Activated CD8-positive, alpha-beta memory T cell treated with anti-CD3 and anti-CD28 coated beads, Interleukin-2, amount 10 ng/mL, durations not matched to agents 7 days and 5 days (primary cell): ENCODE measurements around the gene TMC4. TPM values are rescaled to one million over a fixed set of nuclear protein-coding genes. Genes with fewer than 3 reads are reported as not detected.
A peak's percentile ranks its signal among the peaks of the same experiment; 100 is the strongest.

Experiments
- ATAC-seq: fragments of 150-1000 bp; cut with Tn5 transposase; one replicate; pipeline ENCODE4 v1.10.0; 2021; ENCODE audit warnings: moderate library complexity
- CTCF ChIA-PET: fragments of 350-600 bp; sonication (Branson Sonifier 250); formaldehyde crosslinking; loops from one replicate; lab custom pipeline; 2021; ENCODE audit warnings: antibody characterized with exemption; lab: Charles Lee
- DNase-seq: peaks from one replicate; pipeline ENCODE4 v3.0.0-alpha.2; 2020
- H3K27ac Mint-ChIP-seq: one replicate; pipeline ENCODE4 v1.8.0; 2021; ENCODE audit warnings: mild to moderate bottlenecking, mixed read lengths
- H3K27me3 Mint-ChIP-seq: one replicate; pipeline ENCODE4 v1.8.0; 2021; ENCODE audit warnings: mixed read lengths
- H3K36me3 Mint-ChIP-seq: one replicate; pipeline ENCODE4 v1.8.0; 2021; ENCODE audit warnings: mild to moderate bottlenecking, mixed read lengths
- H3K4me1 Mint-ChIP-seq: one replicate; pipeline ENCODE4 v1.8.0; 2021; ENCODE audit warnings: mixed read lengths
- H3K4me3 Mint-ChIP-seq: one replicate; pipeline ENCODE4 v1.8.0; 2021; ENCODE audit warnings: mild to moderate bottlenecking, moderate library complexity, mixed read lengths
- H3K9me3 Mint-ChIP-seq: one replicate; pipeline ENCODE4 v1.8.0; 2022; ENCODE audit warnings: low read depth, mixed read lengths
- total RNA-seq, 2 experiments: library from RNA; stranded (reverse); gene quantifications; one replicate each; pipeline ENCODE4 v1.2.3, GENCODE V29; 2021

TMC4 gene
- total RNA-seq, 2 experiments from 2014 or later = 0.89 to 1.3 TPM

DNA sequence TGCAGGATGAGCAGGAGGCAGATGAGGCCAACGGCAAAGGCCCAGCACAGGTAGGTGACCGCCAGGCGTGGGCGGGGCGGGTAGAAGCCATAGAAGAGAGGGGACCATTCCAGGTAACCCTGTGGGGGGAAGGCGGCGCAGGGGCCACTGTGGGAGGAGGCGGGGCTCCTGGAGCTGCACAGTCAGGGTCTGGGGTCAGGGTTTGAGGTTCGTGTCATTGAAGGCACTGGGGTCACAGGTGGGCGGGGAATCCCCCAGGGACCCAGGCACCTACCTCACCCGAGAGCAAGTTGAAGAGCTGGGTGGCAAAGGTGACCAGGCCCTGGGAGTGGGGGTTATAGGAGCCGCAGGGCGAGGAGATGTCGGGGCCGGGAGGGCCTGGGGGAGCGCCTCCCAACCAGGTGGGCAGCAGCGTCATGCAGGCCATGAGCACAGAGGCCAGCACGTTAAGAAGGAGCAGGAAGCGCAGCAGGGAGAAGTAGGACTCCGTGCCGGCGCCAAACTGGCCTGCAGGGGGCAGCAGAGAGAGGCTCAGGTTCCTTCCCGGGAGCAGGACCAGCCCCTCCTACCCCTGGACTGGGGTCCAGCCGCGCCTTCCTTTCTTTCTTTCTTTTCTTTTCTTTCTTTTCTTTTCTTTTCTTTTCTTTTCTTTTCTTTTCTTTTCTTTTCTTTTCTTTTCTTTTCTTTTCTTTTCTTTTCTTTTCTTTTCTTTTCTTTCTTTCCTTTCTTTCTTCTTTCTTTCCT lies 4.6 kb downstream of the TMC4 start:
- no peak overlapping the region for H3K4me3 Mint-ChIP-seq
- peaks cover 8% of the 10 kb centered on the region for H3K27me3 Mint-ChIP-seq

DNA sequence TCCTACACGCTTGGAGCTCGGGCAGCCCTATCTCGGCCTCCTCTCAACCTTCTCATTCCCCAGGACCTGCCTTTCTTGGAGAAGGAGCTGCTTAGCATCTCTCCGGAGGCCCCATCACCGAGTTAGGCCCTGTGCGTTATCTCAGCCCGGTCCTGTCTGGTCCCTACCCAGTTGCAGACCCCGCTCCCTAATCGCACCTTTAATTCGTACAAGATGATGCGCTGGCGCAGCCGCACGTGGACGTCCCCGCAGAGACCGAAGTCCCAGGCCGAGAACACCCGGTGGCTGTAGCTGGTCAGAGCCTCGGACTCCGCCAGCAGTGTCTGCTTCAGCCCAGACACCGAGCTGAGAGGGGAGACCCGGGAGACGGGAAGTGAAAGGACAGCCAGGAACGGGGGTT lies 7.7 kb downstream of the TMC4 start:
- DNase-seq (no peak), ATAC-seq (no peak)
- CTCF ChIA-PET = no interaction called here
- H3K4me3 Mint-ChIP-seq = no peak overlapping the region
- peaks cover 8% of the 10 kb centered on the region for H3K27me3 Mint-ChIP-seq
- no peak overlapping the region for H3K27ac Mint-ChIP-seq
- no peaks in the 10 kb centered on the region for H3K9me3 Mint-ChIP-seq
- no peaks in the 10 kb centered on the region for H3K36me3 Mint-ChIP-seq
- peaks cover 37% of the 10 kb centered on the region for H3K4me1 Mint-ChIP-seq

More for the DNA sequence above, 4.6 kb downstream of the TMC4 start:
- Mint-ChIP-seq H3K9me3 (no peaks in the 10 kb centered on the region), H3K36me3 (no peaks in the 10 kb centered on the region), H3K27ac (no peak overlapping the region), H3K4me1 (peaks cover 13% of the 10 kb centered on the region)
- CTCF ChIA-PET = interaction anchor here (0.8 to 3.1 kb wide), 11 partner anchors 9 to 98 kb away, joined by 3 to 15 read pairs (median 7); partner anchors contain the start of genes LENG1 and MBOAT7
- peak; percentile 91 for ATAC-seq
- DNase-seq = peak; percentile 92

DNA sequence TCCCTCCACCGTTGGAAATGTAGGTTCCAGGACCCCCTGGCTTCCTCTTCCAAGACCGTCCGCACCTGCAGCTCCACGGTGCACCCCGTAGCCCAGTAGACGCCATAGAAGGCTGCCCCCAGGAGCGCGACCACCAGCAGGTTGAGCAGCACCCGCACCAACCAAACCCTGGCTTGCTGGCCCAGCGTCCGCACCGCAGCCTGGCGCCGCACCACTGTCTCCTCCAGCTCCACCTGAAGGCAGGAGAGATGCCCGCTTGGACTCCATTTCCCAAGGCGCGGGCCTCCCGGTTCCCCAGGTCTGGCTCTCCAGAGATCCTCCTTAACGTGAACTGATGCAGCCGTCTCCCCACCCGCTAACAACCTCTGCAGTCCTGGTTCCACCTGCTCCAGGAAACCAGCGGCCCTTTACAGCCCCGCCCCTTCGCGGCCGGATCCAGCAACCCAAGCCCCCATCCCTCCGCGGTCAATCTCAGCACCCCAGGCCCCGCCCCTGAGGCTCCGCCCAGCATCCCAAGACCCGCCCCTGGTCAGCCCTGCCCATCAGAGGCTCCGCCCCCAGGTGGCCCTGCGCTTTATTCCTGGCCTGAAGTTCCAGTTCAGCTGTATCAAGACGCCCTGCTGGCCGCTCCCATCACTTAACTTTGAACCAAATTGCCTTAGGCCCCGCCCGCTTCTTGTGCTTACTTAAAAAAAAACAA lies 8.4 kb downstream of the TMC4 start:
- Mint-ChIP-seq H3K4me1 (peaks cover 42% of the 10 kb centered on the region), H3K4me3 (peak overlapping the region; percentile 58), H3K27ac (no peak overlapping the region), H3K27me3 (peaks cover 8% of the 10 kb centered on the region), H3K9me3 (no peaks in the 10 kb centered on the region), H3K36me3 (no peaks in the 10 kb centered on the region)
- ATAC-seq (no peak), DNase-seq (peak; percentile 85)
- CTCF ChIA-PET = interaction anchor here (0.5 to 1.2 kb wide), 3 partner anchors 25 to 68 kb away, joined by 3 to 5 read pairs (median 3); partner anchors contain the start of gene MBOAT7

DNA sequence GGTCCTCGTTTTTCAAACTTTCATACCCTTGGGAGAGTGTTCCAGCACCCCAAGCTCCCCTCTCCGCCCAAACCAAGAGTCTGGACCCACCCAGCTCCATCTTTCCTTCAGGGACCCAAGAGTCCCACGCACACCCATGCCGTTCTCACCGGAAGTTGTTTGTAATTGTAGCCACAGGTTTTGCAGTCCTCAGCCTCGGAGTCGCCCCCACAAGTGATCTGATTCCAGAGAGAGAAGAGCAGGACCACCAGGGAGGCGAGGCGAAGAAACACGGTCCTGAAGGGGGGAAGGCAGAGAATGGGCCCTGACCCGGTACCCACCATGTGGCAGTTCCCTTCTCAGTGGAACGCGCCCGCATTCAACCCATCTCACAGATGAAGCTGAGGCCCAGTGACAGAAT lies 10.1 kb downstream of the TMC4 start:
- Mint-ChIP-seq H3K4me3 (peak overlapping the region; percentile 82), H3K27ac (peak overlapping the region; percentile 14), H3K9me3 (no peaks in the 10 kb centered on the region), H3K36me3 (peaks cover 2% of the 10 kb centered on the region), H3K4me1 (peaks cover 54% of the 10 kb centered on the region), H3K27me3 (peaks cover 8% of the 10 kb centered on the region)
- CTCF ChIA-PET = no interaction called here
- no peak for DNase-seq
- no peak for ATAC-seq

DNA sequence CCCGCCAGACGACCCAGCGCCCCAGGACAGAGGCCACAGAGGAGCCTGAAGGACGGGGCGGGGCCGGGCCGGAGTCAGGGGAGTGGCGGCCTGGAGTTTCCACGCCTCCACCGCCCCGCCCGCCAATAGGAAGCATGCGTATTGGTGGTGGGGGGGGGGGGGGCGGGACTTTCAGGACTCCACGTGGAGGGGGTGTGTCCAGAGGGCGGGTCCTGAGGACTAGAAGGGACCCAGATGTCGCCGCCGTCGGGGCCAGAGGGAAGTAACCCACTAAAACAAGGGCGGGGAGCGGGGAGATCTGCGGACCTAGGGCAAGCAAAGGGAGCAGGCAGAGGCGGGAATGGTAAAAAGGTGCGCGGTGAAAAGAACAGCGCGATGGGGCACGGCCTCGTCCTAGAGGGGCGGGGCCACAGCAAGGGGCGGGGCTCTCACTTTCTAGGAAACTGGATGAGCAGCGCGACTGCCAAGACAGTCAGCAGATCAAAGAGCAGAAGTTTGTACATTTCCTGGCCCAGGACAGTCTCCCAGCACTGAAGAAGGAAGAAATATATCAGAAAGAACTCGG lies 10.6 kb downstream of the TMC4 start:
- CTCF ChIA-PET = no interaction called here
- peak; percentile 87 for DNase-seq
- peak overlapping the region; percentile 82 for H3K4me3 Mint-ChIP-seq
- H3K27me3 Mint-ChIP-seq = peaks cover 8% of the 10 kb centered on the region
- H3K36me3 Mint-ChIP-seq = peaks cover 2% of the 10 kb centered on the region
- ATAC-seq = peak; percentile 10
- H3K4me1 Mint-ChIP-seq = peaks cover 57% of the 10 kb centered on the region
- H3K9me3 Mint-ChIP-seq = no peaks in the 10 kb centered on the region
- peak overlapping the region; percentile 64 for H3K27ac Mint-ChIP-seq

DNA sequence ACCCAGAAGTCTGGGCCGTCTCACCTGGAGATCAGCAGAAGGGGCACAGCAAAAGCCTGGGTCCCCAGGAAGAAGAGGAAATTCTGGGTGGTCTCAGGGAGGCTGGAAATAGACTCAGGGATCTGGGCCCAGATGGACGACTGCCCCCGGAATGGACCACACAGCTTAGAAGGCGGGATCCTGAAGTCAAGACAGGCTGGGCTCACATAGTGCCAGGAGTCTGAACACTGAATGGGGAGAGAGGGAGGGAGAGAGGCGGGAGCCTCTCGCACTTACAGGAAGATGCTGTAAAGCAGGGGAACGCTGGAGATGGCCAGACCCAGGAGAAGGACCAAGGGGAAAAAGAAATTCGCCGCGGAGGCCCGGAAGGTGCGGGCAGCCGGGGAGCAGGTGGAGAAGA lies 12.1 kb downstream of the TMC4 start:
- DNase-seq = no peak
- peaks cover 60% of the 10 kb centered on the region for H3K4me1 Mint-ChIP-seq
- peak overlapping the region; percentile 95 for H3K4me3 Mint-ChIP-seq
- H3K27me3 Mint-ChIP-seq = peaks cover 8% of the 10 kb centered on the region
- no peaks in the 10 kb centered on the region for H3K9me3 Mint-ChIP-seq
- ATAC-seq = no peak
- CTCF ChIA-PET = interaction anchor here (0.6 to 3.1 kb wide), 3 partner anchors 23 to 105 kb away, joined by 3 to 17 read pairs (median 13); partner anchors contain the start of genes CNOT3 and MBOAT7
- H3K36me3 Mint-ChIP-seq = peaks cover 8% of the 10 kb centered on the region
- peak overlapping the region; percentile 98 for H3K27ac Mint-ChIP-seq

DNA sequence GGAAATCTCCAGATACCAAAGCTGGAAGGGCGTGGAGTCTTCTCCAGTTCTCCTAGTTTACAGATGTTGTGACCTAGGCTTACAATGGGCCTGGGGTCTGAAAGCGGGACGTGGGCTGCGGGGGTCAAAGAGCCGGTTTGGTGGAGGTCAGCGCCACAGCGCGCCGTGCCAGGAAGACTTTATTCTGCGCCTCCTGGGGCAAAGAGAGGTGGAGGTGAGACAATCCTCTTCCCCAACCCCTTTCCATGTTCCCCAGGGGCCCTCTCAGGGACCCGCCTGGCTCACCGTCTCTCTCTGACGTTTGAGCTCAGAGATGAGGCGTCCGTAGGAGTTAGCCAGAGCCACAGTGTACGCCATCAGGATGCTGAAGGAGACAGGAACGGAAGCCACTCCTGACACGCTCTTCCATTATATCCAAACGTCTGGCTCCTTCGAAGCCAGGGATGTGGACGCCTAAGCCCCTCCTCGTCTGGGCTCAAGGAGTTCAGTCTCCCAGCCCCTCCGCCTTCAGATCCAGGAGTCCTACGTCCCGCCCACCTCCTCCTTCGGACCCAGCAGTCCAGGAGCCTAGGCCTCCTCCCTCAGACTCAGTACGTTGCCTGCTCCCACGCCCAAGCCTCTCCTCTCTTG lies 12.7 kb downstream of the TMC4 start:
- H3K4me1 Mint-ChIP-seq = peaks cover 60% of the 10 kb centered on the region
- peak; percentile 50 for DNase-seq
- ATAC-seq = peak; percentile 0
- H3K36me3 Mint-ChIP-seq = peaks cover 10% of the 10 kb centered on the region
- CTCF ChIA-PET = interaction anchor here (0.5 to 3.1 kb wide), 10 partner anchors 10 to 303 kb away, joined by 3 to 17 read pairs (median 3); partner anchors contain the start of genes CNOT3, LENG9, MBOAT7 and PRPF31
- peak overlapping the region; percentile 98 for H3K27ac Mint-ChIP-seq
- peaks cover 5% of the 10 kb centered on the region for H3K27me3 Mint-ChIP-seq
- peak overlapping the region; percentile 95 for H3K4me3 Mint-ChIP-seq
- no peaks in the 10 kb centered on the region for H3K9me3 Mint-ChIP-seq

DNA sequence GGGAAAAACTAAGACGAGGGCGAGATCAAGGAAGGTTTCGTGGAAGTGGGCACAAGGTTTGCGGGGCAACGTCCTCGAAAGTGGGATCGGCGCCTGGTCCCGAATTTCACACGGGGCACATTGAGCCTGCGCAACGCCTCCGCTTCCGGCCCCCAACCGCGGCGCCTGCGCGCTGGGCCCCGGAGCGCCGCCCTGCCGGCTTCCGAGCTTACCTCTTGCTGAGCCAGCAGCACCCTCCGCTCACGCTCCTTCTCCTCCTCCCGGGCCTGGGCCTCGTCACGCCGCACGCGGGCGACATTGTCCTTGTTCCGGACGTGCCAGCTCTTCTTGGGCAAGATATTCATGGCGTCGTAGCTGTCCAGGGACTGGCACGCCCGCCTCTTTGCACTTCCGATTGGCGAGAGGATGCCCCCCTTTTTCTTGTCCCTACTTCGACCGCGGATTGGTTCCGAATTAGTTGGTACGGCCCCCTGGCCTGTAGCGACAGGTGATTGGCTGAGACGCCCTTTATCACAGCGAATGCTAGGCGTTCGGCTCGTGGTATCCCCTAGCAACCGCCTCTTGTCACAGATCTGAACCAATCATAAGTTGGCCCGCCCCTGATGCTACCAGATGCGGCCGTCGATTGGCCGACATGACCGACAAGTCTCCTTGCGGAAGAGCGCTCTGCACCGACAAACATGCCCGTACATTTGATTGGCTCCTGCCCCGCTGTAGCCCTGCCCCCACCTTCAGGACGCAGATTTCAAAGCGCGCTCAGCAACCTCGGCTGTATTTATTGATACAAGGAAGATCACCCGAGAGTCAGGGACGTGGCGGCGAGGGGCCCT lies 13.4 kb downstream of the TMC4 start, which contains the start of gene LENG1:
Gene LENG1, minus strand, starts transcription at position 370 of the 830 bp plus-strand sequence. Its CDS starts 26 bp downstream, at position 344.
- Mint-ChIP-seq H3K27me3 (peaks cover 4% of the 10 kb centered on the region), H3K27ac (peak within 1 kb of the TSS; percentile 98), H3K4me1 (peaks cover 64% of the 10 kb centered on the region), H3K4me3 (peak within 1 kb of the TSS; percentile 95), H3K9me3 (no peaks in the 10 kb centered on the region), H3K36me3 (peaks cover 15% of the 10 kb centered on the region)
- ATAC-seq (peak; percentile 89), DNase-seq (peak; percentile 100)
- CTCF ChIA-PET = interaction anchor here (0.5 to 3.1 kb wide), 14 partner anchors 8 to 326 kb away, joined by 3 to 17 read pairs (median 3); partner anchors contain the start of genes CNOT3, LENG9, MBOAT7 and PRPF31

DNA sequence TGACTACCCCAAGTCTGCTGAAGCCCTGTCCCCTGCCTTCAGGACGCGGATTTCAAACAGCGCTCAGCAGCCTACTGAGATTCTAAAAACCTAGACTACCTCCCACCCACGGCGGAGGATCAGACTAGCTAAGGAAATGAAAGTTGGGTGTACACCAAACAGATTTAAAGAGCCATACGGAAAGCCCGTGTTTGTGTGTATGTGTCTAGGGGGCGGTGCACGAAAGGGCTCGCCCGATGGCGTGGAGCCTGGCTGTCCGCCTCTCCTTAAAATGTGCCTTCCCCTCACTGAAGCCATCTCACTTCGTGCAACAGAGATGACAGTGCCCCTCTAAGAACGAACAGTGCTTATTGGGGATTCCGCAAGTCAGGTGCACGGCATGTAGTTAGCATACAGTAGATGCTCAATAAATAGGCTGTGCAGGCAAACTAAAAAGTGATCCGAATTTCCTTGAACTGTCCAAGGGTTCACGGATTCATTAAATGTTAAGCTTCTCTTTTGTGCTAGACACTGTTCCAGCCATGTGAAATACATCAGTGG lies 14.1 kb downstream of the TMC4 start:
- no peak for ATAC-seq
- CTCF ChIA-PET = interaction anchor here (0.6 to 3.1 kb wide), 12 partner anchors 9 to 327 kb away, joined by 3 to 17 read pairs (median 4); partner anchors contain the start of genes CNOT3, MBOAT7, PRPF31 and RPS9
- Mint-ChIP-seq H3K27me3 (no peaks in the 10 kb centered on the region), H3K4me1 (peaks cover 64% of the 10 kb centered on the region), H3K9me3 (no peaks in the 10 kb centered on the region), H3K36me3 (peaks cover 21% of the 10 kb centered on the region), H3K27ac (peak overlapping the region; percentile 98), H3K4me3 (peak overlapping the region; percentile 95)
- peak; percentile 58 for DNase-seq

DNA sequence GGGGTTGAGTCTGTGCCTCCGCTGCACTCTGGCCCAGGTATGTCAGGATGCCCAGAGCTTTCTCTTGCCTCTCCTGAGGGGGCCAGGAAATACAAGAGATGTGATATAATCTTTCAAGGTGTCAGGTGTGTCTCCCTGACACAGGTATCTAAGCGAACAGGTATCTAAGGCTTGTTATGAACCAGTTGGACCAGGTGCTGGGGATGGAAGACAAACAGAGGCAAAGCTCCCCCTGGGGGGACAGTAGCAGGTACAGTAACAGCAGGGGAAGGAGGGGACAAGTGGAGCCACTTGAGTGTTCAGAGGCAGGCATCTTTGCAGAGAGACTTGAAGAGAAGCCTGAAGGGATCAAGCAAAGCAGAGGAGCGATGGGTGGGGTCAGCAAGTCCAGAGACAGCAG lies 16.0 kb downstream of the TMC4 start:
- peaks cover 53% of the 10 kb centered on the region for H3K4me1 Mint-ChIP-seq
- CTCF ChIA-PET = interaction anchor here (1.3 kb wide), 1 partner anchor 16 kb away, joined by 3 read pairs; no protein-coding TSS in a partner anchor

DNA sequence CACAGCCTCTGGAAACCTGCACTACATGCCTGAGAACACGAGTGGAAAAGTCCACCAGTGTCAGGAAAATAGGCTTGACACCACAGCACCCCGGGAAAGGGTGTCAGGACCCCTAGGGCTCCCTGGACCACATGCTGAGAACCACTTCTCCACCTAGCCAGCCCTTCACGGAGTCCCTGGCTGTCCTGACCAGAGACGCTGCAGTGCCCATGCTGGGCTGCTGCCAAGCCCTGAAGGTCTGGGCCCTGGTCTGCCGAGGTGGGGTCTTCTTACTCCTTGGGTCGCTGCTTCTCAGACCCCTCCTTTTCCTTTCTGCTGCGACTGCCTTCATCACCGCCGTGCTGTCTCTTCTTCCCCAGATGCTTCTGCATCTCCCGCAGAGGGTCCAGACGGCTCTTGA lies 16.5 kb downstream of the TMC4 start:
- CTCF ChIA-PET = no interaction called here
- Mint-ChIP-seq H3K27ac (no peak overlapping the region), H3K9me3 (no peaks in the 10 kb centered on the region), H3K4me3 (no peak overlapping the region), H3K36me3 (peaks cover 30% of the 10 kb centered on the region), H3K27me3 (no peaks in the 10 kb centered on the region), H3K4me1 (peaks cover 49% of the 10 kb centered on the region)
- ATAC-seq (no peak), DNase-seq (no peak)

More for the DNA sequence above, 16.0 kb downstream of the TMC4 start:
- H3K27me3 Mint-ChIP-seq = no peaks in the 10 kb centered on the region
- H3K9me3 Mint-ChIP-seq = no peaks in the 10 kb centered on the region
- ATAC-seq (no peak), DNase-seq (no peak)
- peaks cover 27% of the 10 kb centered on the region for H3K36me3 Mint-ChIP-seq
- no peak overlapping the region for H3K27ac Mint-ChIP-seq
- no peak overlapping the region for H3K4me3 Mint-ChIP-seq

DNA sequence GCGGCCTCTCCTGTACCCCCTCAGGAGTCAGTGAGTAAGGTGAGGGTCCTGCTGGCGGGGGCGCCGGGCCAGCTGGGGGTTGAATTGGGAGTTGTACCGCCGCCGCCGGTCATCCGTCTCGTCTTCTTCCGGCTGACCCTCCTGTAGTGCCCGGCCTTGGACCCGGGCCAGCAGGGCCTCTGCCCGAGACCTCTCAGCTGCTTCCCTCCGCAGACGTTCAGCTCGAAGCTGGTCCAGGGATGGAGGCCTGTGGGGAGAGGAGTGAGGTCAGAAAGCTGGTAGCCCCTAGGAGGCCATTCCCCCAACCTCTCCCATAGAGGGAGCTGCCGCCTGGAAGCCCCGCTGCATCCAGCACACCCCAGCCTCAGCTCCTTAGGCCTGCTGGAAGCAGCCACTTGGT lies 17.3 kb downstream of the TMC4 start:
- ATAC-seq = no peak
- Mint-ChIP-seq H3K36me3 (peaks cover 36% of the 10 kb centered on the region), H3K27ac (no peak overlapping the region), H3K4me3 (no peak overlapping the region), H3K4me1 (peaks cover 43% of the 10 kb centered on the region), H3K9me3 (no peaks in the 10 kb centered on the region), H3K27me3 (no peaks in the 10 kb centered on the region)
- DNase-seq = no peak
- CTCF ChIA-PET = no interaction called here
